K562 (cell line): ENCODE data around the gene NAGS.

Source experiments
- JUND ChIP-seq, 2 experiments: IDR thresholded peaks; 2 replicates in 1 of 2; 3 replicates in 1 of 2; pipeline ENCODE4 v1.6.1; 2011; ENCODE audit warnings: borderline replicate concordance in 2 of 2, low read depth in 2 of 2, low read length in 2 of 2, improper control_type of control experiment in 1 of 2, missing biosample characterization in 1 of 2, missing genetic modification characterization in 1 of 2, missing genetic modification reagents in 1 of 2
- NFIC ChIP-seq: fragments of 450-650 bp; IDR thresholded peaks from 2 replicates; pipeline ENCODE4 v1.6.1; 2017; ENCODE audit warnings: mild to moderate bottlenecking, inconsistent platforms
- NR2C2 ChIP-seq, 2 experiments: fragments of 200-800 bp in 1 of 2; sonication (Bioruptor generic) in 1 of 2; sonication (generic) in 1 of 2; formaldehyde crosslinking in 1 of 2; IDR thresholded peaks; 2 replicates each; pipeline versions ENCODE4 v1.6.1 to v1.8.0; 2016 to 2022; ENCODE audit warnings: mild to moderate bottlenecking in 1 of 2, missing compliant biosample characterization in 1 of 2, missing genetic modification characterization in 1 of 2, missing genetic modification reagents in 1 of 2
- RAD21 ChIP-seq, 2 experiments: fragments of 250-450 bp in 1 of 2; fragments of 450-650 bp in 1 of 2; sonication (Bioruptor Pico) in 1 of 2; formaldehyde crosslinking in 1 of 2; IDR thresholded peaks in 1 of 2; conservative IDR thresholded peaks in 1 of 2; 2 replicates each; pipeline versions ENCODE4 v1.4.0 to v1.8.0; 2020 to 2022; ENCODE audit warnings: mild to moderate bottlenecking in 2 of 2, moderate library complexity in 1 of 2
- RBBP5 ChIP-seq: fragments of 200-600 bp; sonication (generic); IDR thresholded peaks from 2 replicates; pipeline ENCODE4 v1.6.1; 2012; ENCODE audit warnings: borderline replicate concordance, mild to moderate bottlenecking, low read length, control low read depth, inconsistent platforms; ENCODE audit not compliant: insufficient read depth, poor library complexity, severe bottlenecking
- RFX5 ChIP-seq: IDR thresholded peaks from 2 replicates; pipeline ENCODE4 v1.6.1; 2011; ENCODE audit warnings: low read depth, mild to moderate bottlenecking, improper control_type of control experiment, low read length
- TF ChIP-seq, protein P1 (sequence below), 3 experiments: IDR thresholded peaks in 2 of 3; conservative IDR thresholded peaks in 1 of 3; 2 replicates each; pipeline ENCODE4 v1.5.1; 2011 to 2012; ENCODE audit warnings: low read length in 3 of 3, mild to moderate bottlenecking in 3 of 3, control low read depth in 2 of 3, improper control_type of control experiment in 1 of 3, inconsistent platforms in 1 of 3, low read depth in 1 of 3, mixed read lengths in 1 of 3, moderate library complexity in 1 of 3; ENCODE audit not compliant: insufficient read depth in 2 of 3

DNA sequence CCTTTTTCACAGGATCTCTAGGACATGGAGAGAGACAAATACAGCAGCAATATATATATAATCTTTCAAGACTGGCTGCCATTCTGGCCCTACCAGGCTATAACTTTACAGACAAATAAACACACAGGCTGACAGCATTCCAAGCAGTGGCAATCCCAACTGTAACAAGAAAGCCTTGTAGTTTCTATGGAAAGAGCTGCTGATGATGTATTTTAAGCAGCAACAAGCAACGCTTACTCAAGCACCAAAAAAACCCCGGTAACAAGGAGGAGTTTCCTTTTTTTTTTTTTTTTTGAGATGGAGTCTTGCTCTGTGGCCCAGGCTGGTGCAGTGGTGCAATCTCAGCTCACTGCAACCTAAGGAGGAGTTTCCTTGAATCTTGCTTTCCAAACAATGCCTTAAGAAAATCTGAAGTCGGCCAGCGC is 38.9 kb downstream of the NAGS start:
- TF ChIP-seq NR2C2 (CRISPR knock-in tag; IDR thresholded peaks at IDR 0.05), result no peak
- no peak for TF ChIP-seq NR2C2 (tag; IDR thresholded peaks at IDR 0.05)
- TF ChIP-seq NFIC, result no peak
- TF ChIP-seq JUND (IDR thresholded peaks at IDR 0.05; ENCODE audit: borderline replicate concordance, low read depth, low read length), result no peak
- no peak for TF ChIP-seq JUND (tag; IDR thresholded peaks at IDR 0.05; ENCODE audit: borderline replicate concordance, low read depth, low read length)
- TF ChIP-seq RBBP5, result no peak
- TF ChIP-seq RFX5, result no peak
- TF ChIP-seq, protein P1, sequence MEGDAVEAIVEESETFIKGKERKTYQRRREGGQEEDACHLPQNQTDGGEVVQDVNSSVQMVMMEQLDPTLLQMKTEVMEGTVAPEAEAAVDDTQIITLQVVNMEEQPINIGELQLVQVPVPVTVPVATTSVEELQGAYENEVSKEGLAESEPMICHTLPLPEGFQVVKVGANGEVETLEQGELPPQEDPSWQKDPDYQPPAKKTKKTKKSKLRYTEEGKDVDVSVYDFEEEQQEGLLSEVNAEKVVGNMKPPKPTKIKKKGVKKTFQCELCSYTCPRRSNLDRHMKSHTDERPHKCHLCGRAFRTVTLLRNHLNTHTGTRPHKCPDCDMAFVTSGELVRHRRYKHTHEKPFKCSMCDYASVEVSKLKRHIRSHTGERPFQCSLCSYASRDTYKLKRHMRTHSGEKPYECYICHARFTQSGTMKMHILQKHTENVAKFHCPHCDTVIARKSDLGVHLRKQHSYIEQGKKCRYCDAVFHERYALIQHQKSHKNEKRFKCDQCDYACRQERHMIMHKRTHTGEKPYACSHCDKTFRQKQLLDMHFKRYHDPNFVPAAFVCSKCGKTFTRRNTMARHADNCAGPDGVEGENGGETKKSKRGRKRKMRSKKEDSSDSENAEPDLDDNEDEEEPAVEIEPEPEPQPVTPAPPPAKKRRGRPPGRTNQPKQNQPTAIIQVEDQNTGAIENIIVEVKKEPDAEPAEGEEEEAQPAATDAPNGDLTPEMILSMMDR (IDR thresholded peaks at IDR 0.05 in 2 of 3, conservative IDR thresholded peaks at IDR 0.05 in 1 of 3; ENCODE audit: insufficient read depth in 2 of 3, low read depth in 1 of 3, low read length in 3 of 3), result no peak
- TF ChIP-seq RAD21 (CRISPR knock-in tag; conservative IDR thresholded peaks at IDR 0.05 in 1 of 2, IDR thresholded peaks at IDR 0.05 in 1 of 2), result no peak
